GM18498 (cell line): ENCODE measurements around the gene GTF3C5.

Source experiments
- ATAC-seq: cut with Tn5 transposase; IDR thresholded peaks from one replicate; pipeline ENCODE4 v1.9.1; 2021; ENCODE audit warnings: mild to moderate bottlenecking, moderate library complexity; ENCODE audit not compliant: unreplicated experiment

Gene GTF3C5

GRCh38 chr9:133104718-133105460, 74.1 kb downstream of the GTF3C5 start:
- ATAC-seq, result no peak

- ATAC-seq, result no peak
Observed at GRCh38 chr9:133105461-133105770, 74.6 kb downstream of the GTF3C5 start.

GRCh38 chr9:133106511-133107244, 75.9 kb downstream of the GTF3C5 start:
- ATAC-seq, result no peak

GRCh38 chr9:133107245-133107722, 76.5 kb downstream of the GTF3C5 start:
- no peak for ATAC-seq
